HG03097 (cell line): ENCODE measurements around the gene RASAL2.
"Not testable (repeated sequence)": the region's sequence is repeated elsewhere in the genome, so short reads cannot be mapped to it uniquely, and the experiment has no call there.

Experiments
- ATAC-seq: cut with Tn5 transposase; IDR thresholded peaks from one replicate; pipeline ENCODE4 v1.9.1; 2021; ENCODE audit not compliant: unreplicated experiment, low FRiP score

Gene RASAL2

GRCh38 chr1:178500091-178500770, 406.3 kb downstream of the RASAL2 start:
- no peak for ATAC-seq

- ATAC-seq = no peak
These were observed 407.1 kb downstream of the RASAL2 start for GRCh38 chr1:178500936-178501554.

- no peak for ATAC-seq
These were observed 407.9 kb downstream of the RASAL2 start for GRCh38 chr1:178501705-178502329.

GRCh38 chr1:178502330-178502714, 408.4 kb downstream of the RASAL2 start:
- no peak for ATAC-seq

GRCh38 chr1:178502856-178503255, 409.0 kb downstream of the RASAL2 start:
- ATAC-seq = no peak

- not testable (repeated sequence) for ATAC-seq
These were observed 409.4 kb downstream of the RASAL2 start for GRCh38 chr1:178503316-178503715.

- ATAC-seq = no peak
These were observed 409.9 kb downstream of the RASAL2 start for GRCh38 chr1:178503849-178504248.

- no peak for ATAC-seq
These were observed 410.4 kb downstream of the RASAL2 start for GRCh38 chr1:178504286-178504685.

GRCh38 chr1:178506177-178506576, 412.3 kb downstream of the RASAL2 start:
- no peak for ATAC-seq

- ATAC-seq = no peak
These were observed 412.8 kb downstream of the RASAL2 start for GRCh38 chr1:178506669-178507068.

- no peak for ATAC-seq
These were observed 415.6 kb downstream of the RASAL2 start for GRCh38 chr1:178509414-178510007.

- no peak for ATAC-seq
These were observed 416.3 kb downstream of the RASAL2 start for GRCh38 chr1:178510155-178510554.

- ATAC-seq = no peak
These were observed 418.8 kb downstream of the RASAL2 start, which contains the start of gene TEX35 for GRCh38 chr1:178512566-178513277. TEX35 (plus strand) TSS chr1:178513109; CDS start chr1:178513189, 80 bp downstream.

- ATAC-seq = no peak
These were observed 419.5 kb downstream of the RASAL2 start for GRCh38 chr1:178513278-178513983.

GRCh38 chr1:178516110-178516509, 422.2 kb downstream of the RASAL2 start:
- ATAC-seq = no peak

GRCh38 chr1:178518894-178519293, 425.0 kb downstream of the RASAL2 start:
- no peak for ATAC-seq

GRCh38 chr1:178520803-178521202, 426.9 kb downstream of the RASAL2 start:
- ATAC-seq = no peak

GRCh38 chr1:178521241-178521640, 427.3 kb downstream of the RASAL2 start:
- no peak for ATAC-seq

- ATAC-seq = no peak
These were observed 433.2 kb downstream of the RASAL2 start for GRCh38 chr1:178527117-178527516.
